ENCODE measurements around the gene ANKH.

GRCh38 chr5:14847471-14847870 is 24.1 kb downstream of the ANKH start:
- TF ChIP-seq POLR2A (IDR thresholded peaks at IDR 0.05; ENCODE audit: low read depth) (no peak), POLR2AphosphoS5 (IDR thresholded peaks at IDR 0.05) (no peak)
